Daoy (cell line): ENCODE measurements around the gene GRID2. TPM values are rescaled to one million over a fixed set of nuclear protein-coding genes. Genes with fewer than 3 reads are reported as not detected.

Experiments
- DNase-seq: peaks from one replicate; pipeline ENCODE4 v3.0.0-alpha.2; 2015; ENCODE audit warnings: low read depth
- total RNA-seq: library from RNA; depleted of rRNA; stranded (reverse); fragments of >200 nt; shearing (Covaris generic); gene quantifications from 2 replicates; pipeline ENCODE4 v1.2.3, GENCODE V29; 2014

Gene GRID2
- total RNA-seq, 1 experiment from 2014 or later = 3.5 TPM

- no peak for DNase-seq
Measured at GRCh38 chr4:93502991-93503390, 1199.2 kb downstream of the GRID2 start.

GRCh38 chr4:93513851-93514250 lies 1210.1 kb downstream of the GRID2 start:
- no peak for DNase-seq

GRCh38 chr4:93515208-93515607 lies 1211.4 kb downstream of the GRID2 start:
- DNase-seq = no peak

GRCh38 chr4:93529692-93530372 lies 1226.1 kb downstream of the GRID2 start:
- DNase-seq = no peak

- no peak for DNase-seq
Measured at GRCh38 chr4:93532234-93532633, 1228.5 kb downstream of the GRID2 start.

- DNase-seq = no peak
Measured at GRCh38 chr4:93540562-93540961, 1236.8 kb downstream of the GRID2 start.

GRCh38 chr4:93561842-93562241 lies 1258.1 kb downstream of the GRID2 start:
- DNase-seq = no peak

- DNase-seq = no peak
Measured at GRCh38 chr4:93568758-93569157, 1265.0 kb downstream of the GRID2 start.

- no peak for DNase-seq
Measured at GRCh38 chr4:93573285-93573684, 1269.5 kb downstream of the GRID2 start.

- DNase-seq = no peak
Measured at GRCh38 chr4:93578942-93579341, 1275.2 kb downstream of the GRID2 start.

- no peak for DNase-seq
Measured at GRCh38 chr4:93605163-93605562, 1301.4 kb downstream of the GRID2 start.

- DNase-seq = peak; percentile 12
Measured at GRCh38 chr4:93617606-93618005, 1313.8 kb downstream of the GRID2 start.

GRCh38 chr4:93633721-93634120 lies 1330.0 kb downstream of the GRID2 start:
- DNase-seq = no peak

GRCh38 chr4:93635943-93636342 lies 1332.2 kb downstream of the GRID2 start:
- no peak for DNase-seq

GRCh38 chr4:93645120-93645519 lies 1341.4 kb downstream of the GRID2 start:
- no peak for DNase-seq

- peak; percentile 4 for DNase-seq
Measured at GRCh38 chr4:93646233-93646930, 1342.6 kb downstream of the GRID2 start.

- DNase-seq = no peak
Measured at GRCh38 chr4:93648258-93648657, 1344.5 kb downstream of the GRID2 start.

- no peak for DNase-seq
Measured at GRCh38 chr4:93649828-93650227, 1346.1 kb downstream of the GRID2 start.

- no peak for DNase-seq
Measured at GRCh38 chr4:93654211-93654610, 1350.4 kb downstream of the GRID2 start.

GRCh38 chr4:93657527-93657926 lies 1353.8 kb downstream of the GRID2 start:
- DNase-seq = no peak

- DNase-seq = peak; percentile 13
Measured at GRCh38 chr4:93658443-93658842, 1354.7 kb downstream of the GRID2 start.

GRCh38 chr4:93659629-93660028 lies 1355.9 kb downstream of the GRID2 start:
- DNase-seq = peak; percentile 10

GRCh38 chr4:93660036-93660435 lies 1356.3 kb downstream of the GRID2 start:
- DNase-seq = no peak

- DNase-seq = no peak
Measured at GRCh38 chr4:93670434-93670833, 1366.7 kb downstream of the GRID2 start.
